ENCODE measurements around the gene RANBP3L.
"Not testable (repeated sequence)": the region's sequence is repeated elsewhere in the genome, so short reads cannot be mapped to it uniquely, and the experiment has no call there.

Gene RANBP3L

GRCh38 chr5:36301858-36302603, at the start of gene RANBP3L:
Gene RANBP3L, minus strand, starts transcription at chr5:36301902. Its CDS starts 486 bp downstream, at chr5:36301416.
- DNase-seq = no peak

- DNase-seq = no peak
Observed at GRCh38 chr5:36346896-36347690, 45.4 kb upstream of the RANBP3L start.

GRCh38 chr5:36344899-36345298, 43.2 kb upstream of the RANBP3L start:
- no peak for DNase-seq

- not testable (repeated sequence) for DNase-seq
Observed at GRCh38 chr5:36341720-36342119, 40.0 kb upstream of the RANBP3L start.

- DNase-seq = no peak
Observed at GRCh38 chr5:36337597-36337996, 35.9 kb upstream of the RANBP3L start.

- DNase-seq = no peak
Observed at GRCh38 chr5:36334315-36334714, 32.6 kb upstream of the RANBP3L start.

- not testable (repeated sequence) for DNase-seq
Observed at GRCh38 chr5:36332720-36333119, 31.0 kb upstream of the RANBP3L start.

GRCh38 chr5:36325196-36325595, 23.5 kb upstream of the RANBP3L start:
- no peak for DNase-seq

- no peak for DNase-seq
Observed at GRCh38 chr5:36323926-36324781, 22.5 kb upstream of the RANBP3L start.

- no peak for DNase-seq
Observed at GRCh38 chr5:36312953-36313672, 11.4 kb upstream of the RANBP3L start.

- DNase-seq = no peak
Observed at GRCh38 chr5:36311956-36312355, 10.3 kb upstream of the RANBP3L start.

- DNase-seq = no peak
Observed at GRCh38 chr5:36310138-36310537, 8.4 kb upstream of the RANBP3L start.

GRCh38 chr5:36305571-36306326, 4.0 kb upstream of the RANBP3L start:
- peak; percentile 10 for DNase-seq

- DNase-seq = no peak
Observed at GRCh38 chr5:36304095-36304805, 2.5 kb upstream of the RANBP3L start.

GRCh38 chr5:36300927-36301540, 668 bp downstream of the RANBP3L start:
- DNase-seq = no peak

- DNase-seq = no peak
Observed at GRCh38 chr5:36300191-36300926, 1.3 kb downstream of the RANBP3L start.

- no peak for DNase-seq
Observed at GRCh38 chr5:36298552-36298951, 3.1 kb downstream of the RANBP3L start.

- no peak for DNase-seq
Observed at GRCh38 chr5:36297653-36298052, 4.0 kb downstream of the RANBP3L start.

GRCh38 chr5:36285837-36286615, 15.7 kb downstream of the RANBP3L start:
- no peak for DNase-seq
